Tibial nerve (tissue), 4 donors: ENCODE measurements around the gene MYO6.

Source experiments
- EP300 ChIP-seq, 2 donors: sonication (generic); formaldehyde crosslinking; IDR thresholded peaks; one replicate each; pipeline ENCODE4 v1.6.1; 2017; ENCODE audit warnings: antibody characterized with exemption in 2 of 2, mild to moderate bottlenecking in 1 of 2
- POLR2A ChIP-seq, 2 donors: fragments of 450-650 bp; IDR thresholded peaks; one replicate each; pipeline ENCODE4 v1.6.1; 2017; ENCODE audit warnings: antibody characterized with exemption in 2 of 2, mild to moderate bottlenecking in 2 of 2, moderate library complexity in 2 of 2
- TF ChIP-seq, protein P1 (sequence below), 5 experiments: fragments of 200-600 bp in 3 of 5; fragments of 450-650 bp in 2 of 5; sonication (generic) in 3 of 5; IDR thresholded peaks; one replicate each; pipeline ENCODE4 v1.5.1; 2016 to 2019; ENCODE audit warnings: antibody characterized with exemption in 5 of 5, mild to moderate bottlenecking in 3 of 5, moderate library complexity in 2 of 5

- TF ChIP-seq POLR2A (IDR thresholded peaks at IDR 0.05) (no peak), EP300 (IDR thresholded peaks at IDR 0.05) (no peak)
- TF ChIP-seq, protein P1, sequence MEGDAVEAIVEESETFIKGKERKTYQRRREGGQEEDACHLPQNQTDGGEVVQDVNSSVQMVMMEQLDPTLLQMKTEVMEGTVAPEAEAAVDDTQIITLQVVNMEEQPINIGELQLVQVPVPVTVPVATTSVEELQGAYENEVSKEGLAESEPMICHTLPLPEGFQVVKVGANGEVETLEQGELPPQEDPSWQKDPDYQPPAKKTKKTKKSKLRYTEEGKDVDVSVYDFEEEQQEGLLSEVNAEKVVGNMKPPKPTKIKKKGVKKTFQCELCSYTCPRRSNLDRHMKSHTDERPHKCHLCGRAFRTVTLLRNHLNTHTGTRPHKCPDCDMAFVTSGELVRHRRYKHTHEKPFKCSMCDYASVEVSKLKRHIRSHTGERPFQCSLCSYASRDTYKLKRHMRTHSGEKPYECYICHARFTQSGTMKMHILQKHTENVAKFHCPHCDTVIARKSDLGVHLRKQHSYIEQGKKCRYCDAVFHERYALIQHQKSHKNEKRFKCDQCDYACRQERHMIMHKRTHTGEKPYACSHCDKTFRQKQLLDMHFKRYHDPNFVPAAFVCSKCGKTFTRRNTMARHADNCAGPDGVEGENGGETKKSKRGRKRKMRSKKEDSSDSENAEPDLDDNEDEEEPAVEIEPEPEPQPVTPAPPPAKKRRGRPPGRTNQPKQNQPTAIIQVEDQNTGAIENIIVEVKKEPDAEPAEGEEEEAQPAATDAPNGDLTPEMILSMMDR (IDR thresholded peaks at IDR 0.05): no peak
These were observed 69.2 kb downstream of the MYO6 start for GRCh38 chr6:75818098-75818855.
